ENCODE data around the gene COG1.

GRCh38 chr17:73251871-73252270 is 59.0 kb downstream of the COG1 start:
- TF ChIP-seq REST (IDR thresholded peaks at IDR 0.05; ENCODE audit: low read depth, low read length), result no peak
- TF ChIP-seq EZH2phosphoT487 (IDR thresholded peaks at IDR 0.05; ENCODE audit: borderline replicate concordance, low read depth), result no peak
